A673 (cell line): ENCODE data around the gene ERLEC1.

Source experiments
- EZH2 ChIP-seq: fragments of 200-600 bp; sonication (generic); IDR thresholded peaks from 2 replicates; pipeline ENCODE4 v1.6.1; 2017; ENCODE audit warnings: borderline replicate concordance, low read depth, mild to moderate bottlenecking, mixed read lengths, antibody characterized with exemption, low read length; ENCODE audit not compliant: poor library complexity, severe bottlenecking
- TF ChIP-seq, protein P1 (sequence below): fragments of 300-800, 200-600 bp; sonication (generic); conservative IDR thresholded peaks from 2 replicates; pipeline ENCODE4 v1.5.1; 2017; ENCODE audit warnings: low read depth, mild to moderate bottlenecking, antibody characterized with exemption, low read length, moderate library complexity, mixed read lengths

DNA sequence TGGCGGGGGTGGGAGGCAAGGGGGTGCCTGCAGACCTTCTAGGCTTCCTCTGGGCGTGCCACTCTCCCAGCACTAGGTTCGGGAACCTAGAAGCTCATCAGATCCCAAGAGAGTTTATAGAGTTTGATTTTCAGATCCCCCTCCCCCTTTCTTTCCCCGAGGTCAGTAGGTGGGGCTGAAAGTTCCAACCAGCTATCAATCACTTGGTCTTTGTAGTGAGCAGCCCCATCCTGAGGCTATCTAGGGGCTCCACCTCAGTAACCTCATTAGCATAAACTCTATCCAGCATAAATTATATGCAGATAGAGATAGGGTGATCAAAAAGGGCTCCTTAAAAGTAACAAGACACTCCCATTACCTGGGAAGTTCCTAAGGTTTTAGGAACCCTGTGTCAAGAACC is 32.8 kb downstream of the ERLEC1 start:
- TF ChIP-seq EZH2, result no peak
- TF ChIP-seq, protein P1, sequence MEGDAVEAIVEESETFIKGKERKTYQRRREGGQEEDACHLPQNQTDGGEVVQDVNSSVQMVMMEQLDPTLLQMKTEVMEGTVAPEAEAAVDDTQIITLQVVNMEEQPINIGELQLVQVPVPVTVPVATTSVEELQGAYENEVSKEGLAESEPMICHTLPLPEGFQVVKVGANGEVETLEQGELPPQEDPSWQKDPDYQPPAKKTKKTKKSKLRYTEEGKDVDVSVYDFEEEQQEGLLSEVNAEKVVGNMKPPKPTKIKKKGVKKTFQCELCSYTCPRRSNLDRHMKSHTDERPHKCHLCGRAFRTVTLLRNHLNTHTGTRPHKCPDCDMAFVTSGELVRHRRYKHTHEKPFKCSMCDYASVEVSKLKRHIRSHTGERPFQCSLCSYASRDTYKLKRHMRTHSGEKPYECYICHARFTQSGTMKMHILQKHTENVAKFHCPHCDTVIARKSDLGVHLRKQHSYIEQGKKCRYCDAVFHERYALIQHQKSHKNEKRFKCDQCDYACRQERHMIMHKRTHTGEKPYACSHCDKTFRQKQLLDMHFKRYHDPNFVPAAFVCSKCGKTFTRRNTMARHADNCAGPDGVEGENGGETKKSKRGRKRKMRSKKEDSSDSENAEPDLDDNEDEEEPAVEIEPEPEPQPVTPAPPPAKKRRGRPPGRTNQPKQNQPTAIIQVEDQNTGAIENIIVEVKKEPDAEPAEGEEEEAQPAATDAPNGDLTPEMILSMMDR, result no peak
